ENCODE measurements around the gene L2HGDH.

- TF ChIP-seq CTCF (IDR thresholded peaks at IDR 0.05) (peak in 1 of 5 experiments; percentile 18), POLR2AphosphoS5 (IDR thresholded peaks at IDR 0.05) (no peak), POLR2A (IDR thresholded peaks at IDR 0.05) (no peak)
These were observed 79.8 kb downstream of the L2HGDH start for GRCh38 chr14:50232276-50232642.
